GM06990 (cell line): ENCODE measurements around the gene CEP250.

ENCODE experiments used
- DNase-seq: peaks from one replicate; pipeline ENCODE4 v3.0.0-alpha.2; 2011; ENCODE audit not compliant: insufficient read length; ENCODE audit errors: extremely low read depth
- H3K27me3 ChIP-seq: replicated peaks from 2 replicates; pipeline ENCODE4 v1.6.0; 2011; ENCODE audit warnings: low read length; ENCODE audit not compliant: control insufficient read depth, insufficient read depth
- H3K36me3 ChIP-seq: 2 replicates; pipeline ENCODE4 v1.5.1; 2011; ENCODE audit warnings: low read length; ENCODE audit not compliant: control insufficient read depth, insufficient read depth
- H3K4me3 ChIP-seq: replicated peaks from 2 replicates; pipeline ENCODE4 v1.5.1; 2011; ENCODE audit warnings: low read depth, mild to moderate bottlenecking, control low read depth, low read length
- TF ChIP-seq, protein P1 (sequence below): IDR thresholded peaks from 2 replicates; pipeline ENCODE4 v1.5.1; 2011; ENCODE audit warnings: low read length, control low read depth, mild to moderate bottlenecking, inconsistent platforms; ENCODE audit not compliant: insufficient read depth, poor library complexity, severe bottlenecking

CEP250 gene

GRCh38 chr20:35504751-35505150, 49.4 kb downstream of the CEP250 start:
- TF ChIP-seq, protein P1, sequence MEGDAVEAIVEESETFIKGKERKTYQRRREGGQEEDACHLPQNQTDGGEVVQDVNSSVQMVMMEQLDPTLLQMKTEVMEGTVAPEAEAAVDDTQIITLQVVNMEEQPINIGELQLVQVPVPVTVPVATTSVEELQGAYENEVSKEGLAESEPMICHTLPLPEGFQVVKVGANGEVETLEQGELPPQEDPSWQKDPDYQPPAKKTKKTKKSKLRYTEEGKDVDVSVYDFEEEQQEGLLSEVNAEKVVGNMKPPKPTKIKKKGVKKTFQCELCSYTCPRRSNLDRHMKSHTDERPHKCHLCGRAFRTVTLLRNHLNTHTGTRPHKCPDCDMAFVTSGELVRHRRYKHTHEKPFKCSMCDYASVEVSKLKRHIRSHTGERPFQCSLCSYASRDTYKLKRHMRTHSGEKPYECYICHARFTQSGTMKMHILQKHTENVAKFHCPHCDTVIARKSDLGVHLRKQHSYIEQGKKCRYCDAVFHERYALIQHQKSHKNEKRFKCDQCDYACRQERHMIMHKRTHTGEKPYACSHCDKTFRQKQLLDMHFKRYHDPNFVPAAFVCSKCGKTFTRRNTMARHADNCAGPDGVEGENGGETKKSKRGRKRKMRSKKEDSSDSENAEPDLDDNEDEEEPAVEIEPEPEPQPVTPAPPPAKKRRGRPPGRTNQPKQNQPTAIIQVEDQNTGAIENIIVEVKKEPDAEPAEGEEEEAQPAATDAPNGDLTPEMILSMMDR = no peak
- no peak overlapping the region for H3K4me3 ChIP-seq
- no peak for DNase-seq
- H3K27me3 ChIP-seq = no peaks in the 10 kb centered on the region
- H3K36me3 ChIP-seq = peaks cover 50% of the 10 kb centered on the region

- TF ChIP-seq, protein P1 = no peak
- no peak overlapping the region for H3K4me3 ChIP-seq
- H3K27me3 ChIP-seq = no peaks in the 10 kb centered on the region
- no peak for DNase-seq
- peaks cover 52% of the 10 kb centered on the region for H3K36me3 ChIP-seq
Observed at GRCh38 chr20:35506179-35506578, 50.8 kb downstream of the CEP250 start.

GRCh38 chr20:35506872-35507638, 51.7 kb downstream of the CEP250 start:
- DNase-seq = no peak
- Histone ChIP-seq H3K36me3 (peaks cover 58% of the 10 kb centered on the region), H3K27me3 (no peaks in the 10 kb centered on the region), H3K4me3 (no peak overlapping the region)
- TF ChIP-seq, protein P1 = no peak

- Histone ChIP-seq H3K36me3 (peaks cover 51% of the 10 kb centered on the region), H3K27me3 (no peaks in the 10 kb centered on the region)
- TF ChIP-seq, protein P1 = no peak
Observed at GRCh38 chr20:35508493-35509218, 53.3 kb downstream of the CEP250 start.

GRCh38 chr20:35510951-35511735, 55.7 kb downstream of the CEP250 start:
- no peak for DNase-seq
- Histone ChIP-seq H3K36me3 (peaks cover 38% of the 10 kb centered on the region), H3K27me3 (no peaks in the 10 kb centered on the region), H3K4me3 (no peak overlapping the region)
- TF ChIP-seq, protein P1 = no peak

More at GRCh38 chr20:35508493-35509218, 53.3 kb downstream of the CEP250 start:
- no peak overlapping the region for H3K4me3 ChIP-seq
- no peak for DNase-seq
